ENCODE data around the gene SPI1. TPM values are rescaled to one million over a fixed set of nuclear protein-coding genes. Genes with fewer than 3 reads are reported as not detected.

Gene SPI1
- total RNA-seq, 2 donors from 2014 or later: not detected

GRCh38 chr11:47380078-47380477 is 1.7 kb upstream of the SPI1 start:
- Histone ChIP-seq H3K9me3 (ENCODE audit: control insufficient read depth, low read length) (no peaks in the 10 kb centered on the region), H3K4me3 (ENCODE audit: low read length) (no peak overlapping the region), H3K36me3 (ENCODE audit: control insufficient read depth, insufficient read depth, low read length) (no peaks in the 10 kb centered on the region), H3K27ac (ENCODE audit: low read depth, low read length) (no peak overlapping the region), H3K4me1 (ENCODE audit: control insufficient read depth, insufficient read depth, low read length) (no peaks in the 10 kb centered on the region), H3K27me3 (ENCODE audit: control insufficient read depth, insufficient read depth, low read length, poor library complexity, severe bottlenecking) (no peaks in the 10 kb centered on the region), H3K9ac (ENCODE audit: extremely low read depth, low read length, poor library complexity, severe bottlenecking) (no peak overlapping the region)
- peaks cover 3% of the 10 kb centered on the region for H3K27me3 Mint-ChIP-seq (ENCODE audit: insufficient read depth)
- H3K4me1 Mint-ChIP-seq: no peaks in the 10 kb centered on the region
- no peaks in the 10 kb centered on the region for H3K36me3 Mint-ChIP-seq (ENCODE audit: low read depth)
- TF ChIP-seq CTCF (conservative IDR thresholded peaks at IDR 0.05): no peak
- WGBS, 2 experiments (ENCODE audit: insufficient coverage in 1 of 2, insufficient read length in 1 of 2): 71 to 86% methylated on average over 1 to 2 of the region's 2 CpGs
- H3K9me3 Mint-ChIP-seq: no peaks in the 10 kb centered on the region
- H3K27ac Mint-ChIP-seq: no peak overlapping the region
- DNase-seq: no peak
- H3K4me3 Mint-ChIP-seq: no peak overlapping the region

- H3K27me3 Mint-ChIP-seq (ENCODE audit: insufficient read depth): peaks cover 3% of the 10 kb centered on the region
Measured at GRCh38 chr11:47379317-47379716, 970 bp upstream of the SPI1 start.

GRCh38 chr11:47378836-47379170 is 456 bp upstream of the SPI1 start:
- Histone ChIP-seq H3K9ac (ENCODE audit: extremely low read depth, low read length, poor library complexity, severe bottlenecking) (no peak overlapping the region), H3K27me3 (ENCODE audit: control insufficient read depth, insufficient read depth, low read length, poor library complexity, severe bottlenecking) (no peaks in the 10 kb centered on the region), H3K9me3 (ENCODE audit: control insufficient read depth, low read length) (no peaks in the 10 kb centered on the region), H3K4me1 (ENCODE audit: control insufficient read depth, insufficient read depth, low read length) (no peaks in the 10 kb centered on the region), H3K27ac (ENCODE audit: low read depth, low read length) (no peak overlapping the region), H3K36me3 (ENCODE audit: control insufficient read depth, insufficient read depth, low read length) (no peaks in the 10 kb centered on the region), H3K4me3 (ENCODE audit: low read length) (no peak overlapping the region)
- no peak for DNase-seq
- no peak for TF ChIP-seq CTCF (conservative IDR thresholded peaks at IDR 0.05)
- Mint-ChIP-seq H3K4me3 (no peak overlapping the region), H3K4me1 (no peaks in the 10 kb centered on the region), H3K27me3 (ENCODE audit: insufficient read depth) (peaks cover 3% of the 10 kb centered on the region), H3K9me3 (no peaks in the 10 kb centered on the region), H3K27ac (no peak overlapping the region), H3K36me3 (ENCODE audit: low read depth) (no peaks in the 10 kb centered on the region)

More at GRCh38 chr11:47379317-47379716, 970 bp upstream of the SPI1 start:
- WGBS, 2 experiments (ENCODE audit: insufficient coverage in 1 of 2, insufficient read length in 1 of 2): 87 to 95% methylated on average over 2 of the region's 2 CpGs
- no peak overlapping the region for H3K9ac ChIP-seq (ENCODE audit: extremely low read depth, low read length, poor library complexity, severe bottlenecking)
- Mint-ChIP-seq H3K27ac (no peak overlapping the region), H3K4me3 (no peak overlapping the region), H3K4me1 (no peaks in the 10 kb centered on the region), H3K9me3 (no peaks in the 10 kb centered on the region), H3K36me3 (ENCODE audit: low read depth) (no peaks in the 10 kb centered on the region)
- H3K9me3 ChIP-seq (ENCODE audit: control insufficient read depth, low read length): no peaks in the 10 kb centered on the region
- DNase-seq: no peak
- H3K4me1 ChIP-seq (ENCODE audit: control insufficient read depth, insufficient read depth, low read length): no peaks in the 10 kb centered on the region
- H3K36me3 ChIP-seq (ENCODE audit: control insufficient read depth, insufficient read depth, low read length): no peaks in the 10 kb centered on the region
- no peak for TF ChIP-seq CTCF (conservative IDR thresholded peaks at IDR 0.05)
- H3K4me3 ChIP-seq (ENCODE audit: low read length): no peak overlapping the region
- no peak overlapping the region for H3K27ac ChIP-seq (ENCODE audit: low read depth, low read length)
- H3K27me3 ChIP-seq (ENCODE audit: control insufficient read depth, insufficient read depth, low read length, poor library complexity, severe bottlenecking): no peaks in the 10 kb centered on the region
